H9 (cell line): ENCODE measurements around the gene BRI3. TPM values are rescaled to one million over a fixed set of nuclear protein-coding genes. Genes with fewer than 3 reads are reported as not detected.

ENCODE experiments used
- DNase-seq: peaks from one replicate; pipeline ENCODE4 v3.0.0-alpha.2; 2017
- H2AFZ ChIP-seq: one replicate; pipeline ENCODE4 v1.6.1; 2013; ENCODE audit warnings: mild to moderate bottlenecking, low read length, control low read depth, moderate library complexity
- H2AK5ac ChIP-seq: 2 replicates; pipeline ENCODE4 v1.6.1; 2013; ENCODE audit warnings: low read length, control low read depth, mixed read lengths; ENCODE audit not compliant: insufficient read length
- H2BK120ac ChIP-seq: one replicate; pipeline ENCODE4 v1.6.1; 2013; ENCODE audit warnings: low read depth, mild to moderate bottlenecking, low read length, control low read depth, inconsistent platforms; ENCODE audit not compliant: poor library complexity, severe bottlenecking
- H2BK12ac ChIP-seq: 2 replicates; pipeline ENCODE4 v1.6.1; 2013; ENCODE audit warnings: low read length, control low read depth, mixed read lengths, low read depth; ENCODE audit not compliant: insufficient read length
- H2BK15ac ChIP-seq: 2 replicates; pipeline ENCODE4 v1.6.1; 2013; ENCODE audit warnings: low read depth, low read length, control low read depth
- H2BK20ac ChIP-seq: one replicate; pipeline ENCODE4 v1.6.1; 2013; ENCODE audit warnings: low read depth, mild to moderate bottlenecking, low read length, control low read depth, inconsistent platforms; ENCODE audit not compliant: poor library complexity, severe bottlenecking
- H2BK5ac ChIP-seq: 2 replicates; pipeline ENCODE4 v1.6.1; 2013; ENCODE audit warnings: low read length, control low read depth, mixed read lengths; ENCODE audit not compliant: insufficient read length
- H3K14ac ChIP-seq: 2 replicates; pipeline ENCODE4 v1.6.1; 2013; ENCODE audit warnings: low read length, control low read depth; ENCODE audit not compliant: insufficient read depth
- H3K18ac ChIP-seq: 2 replicates; pipeline ENCODE4 v1.6.1; 2013; ENCODE audit warnings: low read depth, mild to moderate bottlenecking, mixed read lengths, low read length, control low read depth; ENCODE audit not compliant: insufficient read length
- H3K23ac ChIP-seq: 2 replicates; pipeline ENCODE4 v1.6.1; 2013; ENCODE audit warnings: low read length, control low read depth, mixed read lengths, low read depth; ENCODE audit not compliant: insufficient read length
- H3K23me2 ChIP-seq: 2 replicates; pipeline ENCODE4 v1.6.1; 2013; ENCODE audit warnings: low read depth, mild to moderate bottlenecking, mixed read lengths, low read length, control low read depth; ENCODE audit not compliant: insufficient read length, poor library complexity, severe bottlenecking
- H3K27ac ChIP-seq: 2 replicates; pipeline ENCODE4 v1.5.1; 2013; ENCODE audit warnings: low read length, control low read depth, mixed read lengths, low read depth; ENCODE audit not compliant: insufficient read length
- H3K27me3 ChIP-seq: 2 replicates; pipeline ENCODE4 v1.6.1; 2013; ENCODE audit warnings: low read length, control low read depth, inconsistent platforms; ENCODE audit not compliant: insufficient read depth
- H3K4ac ChIP-seq: 2 replicates; pipeline ENCODE4 v1.6.1; 2013; ENCODE audit warnings: low read depth, mild to moderate bottlenecking, control low read depth, inconsistent platforms, low read length, moderate library complexity
- H3K4me1 ChIP-seq: 2 replicates; pipeline ENCODE4 v1.6.1; 2013; ENCODE audit warnings: low read length, control low read depth, inconsistent platforms; ENCODE audit not compliant: insufficient read depth
- H3K4me2 ChIP-seq: 2 replicates; pipeline ENCODE4 v1.6.1; 2013; ENCODE audit warnings: low read length, control low read depth, mixed read lengths; ENCODE audit not compliant: insufficient read length, insufficient read depth
- H3K56ac ChIP-seq: 2 replicates; pipeline ENCODE4 v1.6.1; 2013; ENCODE audit warnings: low read depth, mild to moderate bottlenecking, mixed read lengths, low read length, control low read depth; ENCODE audit not compliant: insufficient read length
- H3K79me1 ChIP-seq: 2 replicates; pipeline ENCODE4 v1.6.1; 2013; ENCODE audit warnings: low read depth, mild to moderate bottlenecking, moderate library complexity, low read length, control low read depth, inconsistent platforms; ENCODE audit not compliant: insufficient read depth, poor library complexity, severe bottlenecking
- H3K79me2 ChIP-seq: 2 replicates; pipeline ENCODE4 v1.6.1; 2013; ENCODE audit warnings: low read length, control low read depth, inconsistent platforms; ENCODE audit not compliant: insufficient read depth
- H3K9ac ChIP-seq: 2 replicates; pipeline ENCODE4 v1.6.1; 2013; ENCODE audit warnings: low read length, control low read depth, mixed read lengths; ENCODE audit not compliant: insufficient read length; ENCODE audit errors: extremely low read depth
- H3K9me3 ChIP-seq: one replicate; pipeline ENCODE4 v1.6.1; 2013; ENCODE audit warnings: low read depth, low read length, inconsistent platforms; ENCODE audit not compliant: control insufficient read depth
- H3T11ph ChIP-seq: one replicate; pipeline ENCODE4 v1.6.1; 2013; ENCODE audit warnings: mild to moderate bottlenecking, low read length, control low read depth, inconsistent platforms
- H4K20me1 ChIP-seq: one replicate; pipeline ENCODE4 v1.6.1; 2013; ENCODE audit not compliant: control insufficient read depth, insufficient read length, insufficient read depth
- H4K5ac ChIP-seq: 2 replicates; pipeline ENCODE4 v1.6.1; 2013; ENCODE audit warnings: low read depth, mild to moderate bottlenecking, mixed read lengths, low read length, control low read depth; ENCODE audit not compliant: insufficient read length
- H4K8ac ChIP-seq: replicated peaks from 2 replicates; pipeline ENCODE4 v1.6.1; 2013; ENCODE audit warnings: low read length, control low read depth, mixed read lengths, low read depth; ENCODE audit not compliant: insufficient read length
- H4K91ac ChIP-seq: 2 replicates; pipeline ENCODE4 v1.6.1; 2013; ENCODE audit warnings: low read depth, mild to moderate bottlenecking, moderate library complexity, mixed read lengths, low read length, control low read depth; ENCODE audit not compliant: insufficient read length
- H3K27ac Mint-ChIP-seq, 3 experiments: 2 replicates in 2 of 3; 3 replicates in 1 of 3; pipeline ENCODE4 v1.8.0; 2020 to 2021; ENCODE audit warnings: mixed read lengths in 3 of 3, mild to moderate bottlenecking in 1 of 3, moderate library complexity in 1 of 3
- H3K27me3 Mint-ChIP-seq: 2 replicates; pipeline ENCODE4 v1.8.0; 2021; ENCODE audit warnings: low read depth, mild to moderate bottlenecking, moderate library complexity, mixed read lengths
- H3K36me3 Mint-ChIP-seq, 3 experiments: 2 replicates in 2 of 3; 3 replicates in 1 of 3; pipeline ENCODE4 v1.8.0; 2020 to 2021; ENCODE audit warnings: low read depth in 3 of 3, mixed read lengths in 3 of 3; ENCODE audit not compliant: insufficient read depth in 1 of 3
- H3K4me1 Mint-ChIP-seq, 2 experiments: 2 replicates each; pipeline ENCODE4 v1.8.0; 2020; ENCODE audit warnings: mixed read lengths in 2 of 2
- H3K4me3 Mint-ChIP-seq, 2 experiments: 2 replicates in 1 of 2; 3 replicates in 1 of 2; pipeline ENCODE4 v1.8.0; 2020 to 2021; ENCODE audit warnings: mild to moderate bottlenecking in 2 of 2, mixed read lengths in 2 of 2, moderate library complexity in 1 of 2
- H3K9me3 Mint-ChIP-seq, 2 experiments: 2 replicates in 1 of 2; 3 replicates in 1 of 2; pipeline ENCODE4 v1.8.0; 2020; ENCODE audit warnings: mild to moderate bottlenecking in 2 of 2, mixed read lengths in 2 of 2, moderate library complexity in 1 of 2
- CTCF ChIP-seq: fragments of 200-600 bp; sonication (generic); conservative IDR thresholded peaks from 3 replicates; pipeline ENCODE4 v1.8.0; 2021; ENCODE audit warnings: antibody characterized with exemption, mild to moderate bottlenecking
- WGBS: extraction: QIAGEN DNeasy Blood & Tissue Kit; methylation state at CpG from one replicate; pipeline ENCODE4 v1.1.7; 2013; ENCODE audit warnings: missing lambda C conversion rate, low lambda C conversion rate, mixed read lengths; ENCODE audit not compliant: insufficient read length; ENCODE audit errors: extremely low coverage; 5-methylcytosine and 5-hydroxymethylcytosine counted together
- total RNA-seq: library from RNA; stranded (reverse); gene quantifications from 2 replicates; pipeline ENCODE4 v1.2.1, GENCODE V29; 2021

The BRI3 gene
- total RNA-seq, 1 experiment from 2014 or later, result 102 TPM

- no peak for DNase-seq
- Mint-ChIP-seq H3K9me3 (no peaks in the 10 kb centered on the region), H3K4me3 (no peak overlapping the region), H3K27me3 (no peaks in the 10 kb centered on the region), H3K4me1 (no peaks in the 10 kb centered on the region), H3K36me3 (peaks cover 12 to 14% (median 12%) of the 10 kb centered on the region in 3 experiments), H3K27ac (no peak overlapping the region)
- H2AFZ ChIP-seq, result no peak overlapping the region
- no peak overlapping the region for H3K23ac ChIP-seq
- H2BK5ac ChIP-seq, result no peak overlapping the region
- no peak overlapping the region for H3T11ph ChIP-seq
- H2BK15ac ChIP-seq, result no peak overlapping the region
- H3K27me3 ChIP-seq, result no peaks in the 10 kb centered on the region
- no peak overlapping the region for H3K4ac ChIP-seq
- no CpG with 5 or more reads among the region's 6 CpGs for WGBS
- H3K18ac ChIP-seq, result no peak overlapping the region
- H3K79me2 ChIP-seq, result no peaks in the 10 kb centered on the region
- no peak overlapping the region for H4K8ac ChIP-seq
- no peak for TF ChIP-seq CTCF
- no peak overlapping the region for H4K91ac ChIP-seq
- no peak overlapping the region for H3K27ac ChIP-seq
- no peak overlapping the region for H2AK5ac ChIP-seq
- H4K20me1 ChIP-seq, result no peaks in the 10 kb centered on the region
- no peaks in the 10 kb centered on the region for H3K23me2 ChIP-seq
- no peaks in the 10 kb centered on the region for H3K4me1 ChIP-seq
- no peak overlapping the region for H2BK120ac ChIP-seq
- no peak overlapping the region for H2BK20ac ChIP-seq
- no peak overlapping the region for H4K5ac ChIP-seq
- no peak overlapping the region for H3K56ac ChIP-seq
- H3K9ac ChIP-seq, result no peak overlapping the region
- H3K79me1 ChIP-seq, result peaks cover 3% of the 10 kb centered on the region
- H2BK12ac ChIP-seq, result no peak overlapping the region
- H3K9me3 ChIP-seq, result no peaks in the 10 kb centered on the region
- no peak overlapping the region for H3K14ac ChIP-seq
- no peak overlapping the region for H3K4me2 ChIP-seq
Observed at GRCh38 chr7:98338441-98338840, 57.0 kb downstream of the BRI3 start.
